ENCODE data around the gene TFB1M.
"Not testable (repeated sequence)": the region's sequence is repeated elsewhere in the genome, so short reads cannot be mapped to it uniquely, and the experiment has no call there.

The TFB1M gene

GRCh38 chr6:155240905-155241600 is 73.2 kb downstream of the TFB1M start:
- DNase-seq (ENCODE audit: low read depth) = no peak

GRCh38 chr6:155237613-155238012 is 76.7 kb downstream of the TFB1M start:
- DNase-seq (ENCODE audit: low read depth) = no peak

GRCh38 chr6:155235087-155235486 is 79.2 kb downstream of the TFB1M start:
- no peak for DNase-seq (ENCODE audit: low read depth)

GRCh38 chr6:155234687-155235086 is 79.6 kb downstream of the TFB1M start:
- no peak for DNase-seq (ENCODE audit: low read depth)

- no peak for DNase-seq (ENCODE audit: low read depth)
These were observed 80.1 kb downstream of the TFB1M start for GRCh38 chr6:155234167-155234566.

GRCh38 chr6:155232848-155233247 is 81.4 kb downstream of the TFB1M start:
- no peak for DNase-seq (ENCODE audit: low read depth)

- DNase-seq (ENCODE audit: low read depth) = not testable (repeated sequence)
These were observed 83.3 kb downstream of the TFB1M start for GRCh38 chr6:155230975-155231374.

GRCh38 chr6:155228546-155229166 is 85.6 kb downstream of the TFB1M start:
- no peak for DNase-seq (ENCODE audit: low read depth)

- DNase-seq (ENCODE audit: low read depth) = no peak
These were observed 87.2 kb downstream of the TFB1M start for GRCh38 chr6:155227046-155227445.

- no peak for DNase-seq (ENCODE audit: low read depth)
These were observed 89.7 kb downstream of the TFB1M start for GRCh38 chr6:155224618-155225017.

GRCh38 chr6:155223646-155224451 is 90.4 kb downstream of the TFB1M start:
- DNase-seq (ENCODE audit: low read depth) = peak; percentile 96

GRCh38 chr6:155222506-155222905 is 91.8 kb downstream of the TFB1M start:
- no peak for DNase-seq (ENCODE audit: low read depth)

- no peak for DNase-seq (ENCODE audit: low read depth)
These were observed 93.2 kb downstream of the TFB1M start for GRCh38 chr6:155221086-155221485.

- DNase-seq (ENCODE audit: low read depth) = no peak
These were observed 94.4 kb downstream of the TFB1M start for GRCh38 chr6:155219858-155220301.

- no peak for DNase-seq (ENCODE audit: low read depth)
These were observed 95.0 kb downstream of the TFB1M start for GRCh38 chr6:155219299-155219698.

- not testable (repeated sequence) for DNase-seq (ENCODE audit: low read depth)
These were observed 95.6 kb downstream of the TFB1M start for GRCh38 chr6:155218711-155219110.

GRCh38 chr6:155216312-155217046 is 97.8 kb downstream of the TFB1M start:
- no peak for DNase-seq (ENCODE audit: low read depth)

- no peak for DNase-seq (ENCODE audit: low read depth)
These were observed 98.4 kb downstream of the TFB1M start for GRCh38 chr6:155215906-155216305.

GRCh38 chr6:155213611-155214372 is 100.5 kb downstream of the TFB1M start:
- DNase-seq (ENCODE audit: low read depth) = no peak

GRCh38 chr6:155212616-155213380 is 101.5 kb downstream of the TFB1M start:
- DNase-seq (ENCODE audit: low read depth) = no peak

GRCh38 chr6:155212106-155212505 is 102.2 kb downstream of the TFB1M start:
- no peak for DNase-seq (ENCODE audit: low read depth)

Measured in ELR (cell line).